H9 (cell line): ENCODE data around the gene STAB1. TPM values are rescaled to one million over a fixed set of nuclear protein-coding genes. Genes with fewer than 3 reads are reported as not detected.

Experiments used
- DNase-seq: peaks from one replicate; pipeline ENCODE4 v3.0.0-alpha.2; 2017
- H2AFZ ChIP-seq: one replicate; pipeline ENCODE4 v1.6.1; 2013; ENCODE audit warnings: mild to moderate bottlenecking, low read length, control low read depth, moderate library complexity
- H2AK5ac ChIP-seq: 2 replicates; pipeline ENCODE4 v1.6.1; 2013; ENCODE audit warnings: low read length, control low read depth, mixed read lengths; ENCODE audit not compliant: insufficient read length
- H2BK120ac ChIP-seq: one replicate; pipeline ENCODE4 v1.6.1; 2013; ENCODE audit warnings: low read depth, mild to moderate bottlenecking, low read length, control low read depth, inconsistent platforms; ENCODE audit not compliant: poor library complexity, severe bottlenecking
- H2BK12ac ChIP-seq: 2 replicates; pipeline ENCODE4 v1.6.1; 2013; ENCODE audit warnings: low read length, control low read depth, mixed read lengths, low read depth; ENCODE audit not compliant: insufficient read length
- H2BK15ac ChIP-seq: 2 replicates; pipeline ENCODE4 v1.6.1; 2013; ENCODE audit warnings: low read depth, low read length, control low read depth
- H2BK20ac ChIP-seq: one replicate; pipeline ENCODE4 v1.6.1; 2013; ENCODE audit warnings: low read depth, mild to moderate bottlenecking, low read length, control low read depth, inconsistent platforms; ENCODE audit not compliant: poor library complexity, severe bottlenecking
- H2BK5ac ChIP-seq: 2 replicates; pipeline ENCODE4 v1.6.1; 2013; ENCODE audit warnings: low read length, control low read depth, mixed read lengths; ENCODE audit not compliant: insufficient read length
- H3K14ac ChIP-seq: 2 replicates; pipeline ENCODE4 v1.6.1; 2013; ENCODE audit warnings: low read length, control low read depth; ENCODE audit not compliant: insufficient read depth
- H3K18ac ChIP-seq: 2 replicates; pipeline ENCODE4 v1.6.1; 2013; ENCODE audit warnings: low read depth, mild to moderate bottlenecking, mixed read lengths, low read length, control low read depth; ENCODE audit not compliant: insufficient read length
- H3K23ac ChIP-seq: 2 replicates; pipeline ENCODE4 v1.6.1; 2013; ENCODE audit warnings: low read length, control low read depth, mixed read lengths, low read depth; ENCODE audit not compliant: insufficient read length
- H3K23me2 ChIP-seq: 2 replicates; pipeline ENCODE4 v1.6.1; 2013; ENCODE audit warnings: low read depth, mild to moderate bottlenecking, mixed read lengths, low read length, control low read depth; ENCODE audit not compliant: insufficient read length, poor library complexity, severe bottlenecking
- H3K27ac ChIP-seq: 2 replicates; pipeline ENCODE4 v1.5.1; 2013; ENCODE audit warnings: low read length, control low read depth, mixed read lengths, low read depth; ENCODE audit not compliant: insufficient read length
- H3K27me3 ChIP-seq: 2 replicates; pipeline ENCODE4 v1.6.1; 2013; ENCODE audit warnings: low read length, control low read depth, inconsistent platforms; ENCODE audit not compliant: insufficient read depth
- H3K4ac ChIP-seq: 2 replicates; pipeline ENCODE4 v1.6.1; 2013; ENCODE audit warnings: low read depth, mild to moderate bottlenecking, control low read depth, inconsistent platforms, low read length, moderate library complexity
- H3K4me1 ChIP-seq: 2 replicates; pipeline ENCODE4 v1.6.1; 2013; ENCODE audit warnings: low read length, control low read depth, inconsistent platforms; ENCODE audit not compliant: insufficient read depth
- H3K4me2 ChIP-seq: 2 replicates; pipeline ENCODE4 v1.6.1; 2013; ENCODE audit warnings: low read length, control low read depth, mixed read lengths; ENCODE audit not compliant: insufficient read length, insufficient read depth
- H3K56ac ChIP-seq: 2 replicates; pipeline ENCODE4 v1.6.1; 2013; ENCODE audit warnings: low read depth, mild to moderate bottlenecking, mixed read lengths, low read length, control low read depth; ENCODE audit not compliant: insufficient read length
- H3K79me1 ChIP-seq: 2 replicates; pipeline ENCODE4 v1.6.1; 2013; ENCODE audit warnings: low read depth, mild to moderate bottlenecking, moderate library complexity, low read length, control low read depth, inconsistent platforms; ENCODE audit not compliant: insufficient read depth, poor library complexity, severe bottlenecking
- H3K79me2 ChIP-seq: 2 replicates; pipeline ENCODE4 v1.6.1; 2013; ENCODE audit warnings: low read length, control low read depth, inconsistent platforms; ENCODE audit not compliant: insufficient read depth
- H3K9ac ChIP-seq: 2 replicates; pipeline ENCODE4 v1.6.1; 2013; ENCODE audit warnings: low read length, control low read depth, mixed read lengths; ENCODE audit not compliant: insufficient read length; ENCODE audit errors: extremely low read depth
- H3K9me3 ChIP-seq: one replicate; pipeline ENCODE4 v1.6.1; 2013; ENCODE audit warnings: low read depth, low read length, inconsistent platforms; ENCODE audit not compliant: control insufficient read depth
- H3T11ph ChIP-seq: one replicate; pipeline ENCODE4 v1.6.1; 2013; ENCODE audit warnings: mild to moderate bottlenecking, low read length, control low read depth, inconsistent platforms
- H4K20me1 ChIP-seq: one replicate; pipeline ENCODE4 v1.6.1; 2013; ENCODE audit not compliant: control insufficient read depth, insufficient read length, insufficient read depth
- H4K5ac ChIP-seq: 2 replicates; pipeline ENCODE4 v1.6.1; 2013; ENCODE audit warnings: low read depth, mild to moderate bottlenecking, mixed read lengths, low read length, control low read depth; ENCODE audit not compliant: insufficient read length
- H4K8ac ChIP-seq: replicated peaks from 2 replicates; pipeline ENCODE4 v1.6.1; 2013; ENCODE audit warnings: low read length, control low read depth, mixed read lengths, low read depth; ENCODE audit not compliant: insufficient read length
- H4K91ac ChIP-seq: 2 replicates; pipeline ENCODE4 v1.6.1; 2013; ENCODE audit warnings: low read depth, mild to moderate bottlenecking, moderate library complexity, mixed read lengths, low read length, control low read depth; ENCODE audit not compliant: insufficient read length
- H3K27ac Mint-ChIP-seq, 3 experiments: 2 replicates in 2 of 3; 3 replicates in 1 of 3; pipeline ENCODE4 v1.8.0; 2020 to 2021; ENCODE audit warnings: mixed read lengths in 3 of 3, mild to moderate bottlenecking in 1 of 3, moderate library complexity in 1 of 3
- H3K27me3 Mint-ChIP-seq: 2 replicates; pipeline ENCODE4 v1.8.0; 2021; ENCODE audit warnings: low read depth, mild to moderate bottlenecking, moderate library complexity, mixed read lengths
- H3K36me3 Mint-ChIP-seq, 3 experiments: 2 replicates in 2 of 3; 3 replicates in 1 of 3; pipeline ENCODE4 v1.8.0; 2020 to 2021; ENCODE audit warnings: low read depth in 3 of 3, mixed read lengths in 3 of 3; ENCODE audit not compliant: insufficient read depth in 1 of 3
- H3K4me1 Mint-ChIP-seq, 2 experiments: 2 replicates each; pipeline ENCODE4 v1.8.0; 2020; ENCODE audit warnings: mixed read lengths in 2 of 2
- H3K4me3 Mint-ChIP-seq, 2 experiments: 2 replicates in 1 of 2; 3 replicates in 1 of 2; pipeline ENCODE4 v1.8.0; 2020 to 2021; ENCODE audit warnings: mild to moderate bottlenecking in 2 of 2, mixed read lengths in 2 of 2, moderate library complexity in 1 of 2
- H3K9me3 Mint-ChIP-seq, 2 experiments: 2 replicates in 1 of 2; 3 replicates in 1 of 2; pipeline ENCODE4 v1.8.0; 2020; ENCODE audit warnings: mild to moderate bottlenecking in 2 of 2, mixed read lengths in 2 of 2, moderate library complexity in 1 of 2
- WGBS: extraction: QIAGEN DNeasy Blood & Tissue Kit; methylation state at CpG from one replicate; pipeline ENCODE4 v1.1.7; 2013; ENCODE audit warnings: missing lambda C conversion rate, low lambda C conversion rate, mixed read lengths; ENCODE audit not compliant: insufficient read length; ENCODE audit errors: extremely low coverage; 5-methylcytosine and 5-hydroxymethylcytosine counted together
- total RNA-seq: library from RNA; stranded (reverse); gene quantifications from 2 replicates; pipeline ENCODE4 v1.2.1, GENCODE V29; 2021
- TF ChIP-seq, protein P1 (sequence below): fragments of 200-600 bp; sonication (generic); conservative IDR thresholded peaks from 3 replicates; pipeline ENCODE4 v1.8.0; 2021; ENCODE audit warnings: antibody characterized with exemption, mild to moderate bottlenecking

The STAB1 gene
- total RNA-seq, 1 experiment from 2014 or later = 1.5 TPM

DNA sequence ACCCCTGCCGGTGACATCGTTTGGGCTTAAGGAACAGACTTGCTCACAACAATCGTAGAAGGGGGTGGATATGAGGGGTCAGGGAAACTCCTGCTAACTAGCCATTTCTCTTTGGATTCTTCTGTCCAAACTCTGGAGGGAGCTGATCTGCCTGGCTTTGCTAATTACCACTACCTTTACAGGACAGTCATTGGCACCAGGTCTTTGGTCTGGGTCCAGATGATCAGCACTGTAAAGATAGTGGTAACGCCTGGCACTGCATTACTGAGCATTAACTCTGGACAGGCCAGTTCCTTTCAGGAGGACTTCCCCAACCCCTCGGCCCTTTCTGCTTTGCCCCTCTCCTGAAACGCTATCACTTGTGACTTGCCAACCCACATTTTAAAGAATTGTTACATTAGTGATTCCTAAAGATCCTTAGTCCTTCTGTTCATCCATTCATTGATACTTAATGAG, 42.1 kb downstream of the STAB1 start:
- H2AK5ac ChIP-seq = no peak overlapping the region
- TF ChIP-seq, protein P1, sequence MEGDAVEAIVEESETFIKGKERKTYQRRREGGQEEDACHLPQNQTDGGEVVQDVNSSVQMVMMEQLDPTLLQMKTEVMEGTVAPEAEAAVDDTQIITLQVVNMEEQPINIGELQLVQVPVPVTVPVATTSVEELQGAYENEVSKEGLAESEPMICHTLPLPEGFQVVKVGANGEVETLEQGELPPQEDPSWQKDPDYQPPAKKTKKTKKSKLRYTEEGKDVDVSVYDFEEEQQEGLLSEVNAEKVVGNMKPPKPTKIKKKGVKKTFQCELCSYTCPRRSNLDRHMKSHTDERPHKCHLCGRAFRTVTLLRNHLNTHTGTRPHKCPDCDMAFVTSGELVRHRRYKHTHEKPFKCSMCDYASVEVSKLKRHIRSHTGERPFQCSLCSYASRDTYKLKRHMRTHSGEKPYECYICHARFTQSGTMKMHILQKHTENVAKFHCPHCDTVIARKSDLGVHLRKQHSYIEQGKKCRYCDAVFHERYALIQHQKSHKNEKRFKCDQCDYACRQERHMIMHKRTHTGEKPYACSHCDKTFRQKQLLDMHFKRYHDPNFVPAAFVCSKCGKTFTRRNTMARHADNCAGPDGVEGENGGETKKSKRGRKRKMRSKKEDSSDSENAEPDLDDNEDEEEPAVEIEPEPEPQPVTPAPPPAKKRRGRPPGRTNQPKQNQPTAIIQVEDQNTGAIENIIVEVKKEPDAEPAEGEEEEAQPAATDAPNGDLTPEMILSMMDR = no peak
- H2BK20ac ChIP-seq = no peak overlapping the region
- no CpG with 5 or more reads among the region's 6 CpGs for WGBS
- H3K4me1 ChIP-seq = peaks cover 6% of the 10 kb centered on the region
- H3K4me2 ChIP-seq = peak overlapping the region; percentile 93
- peak overlapping the region; percentile 74 for H3K9ac ChIP-seq
- no peak overlapping the region for H2BK120ac ChIP-seq
- H4K8ac ChIP-seq = no peak overlapping the region
- no peak overlapping the region for H2BK12ac ChIP-seq
- no peak overlapping the region for H3T11ph ChIP-seq
- Mint-ChIP-seq H3K4me3 (peak overlapping the region; percentile 98 to 99), H3K27ac (peak overlapping the region in 1 of 3 experiments; percentile 99; a peak in 3 of 7 replicates), H3K27me3 (no peaks in the 10 kb centered on the region), H3K4me1 (peaks cover 40 to 47% of the 10 kb centered on the region in 2 experiments), H3K9me3 (no peaks in the 10 kb centered on the region), H3K36me3 (peaks cover 17 to 43% (median 27%) of the 10 kb centered on the region in 3 experiments)
- H3K18ac ChIP-seq = no peak overlapping the region
- H4K5ac ChIP-seq = no peak overlapping the region
- H3K9me3 ChIP-seq = no peaks in the 10 kb centered on the region
- peaks cover 6% of the 10 kb centered on the region for H3K79me1 ChIP-seq
- no peak for DNase-seq
- H2AFZ ChIP-seq = no peak overlapping the region
- H4K20me1 ChIP-seq = no peaks in the 10 kb centered on the region
- H3K79me2 ChIP-seq = peaks cover 14% of the 10 kb centered on the region; the same call in 1 of the 2 replicates
- H3K23ac ChIP-seq = no peak overlapping the region
- no peak overlapping the region for H3K56ac ChIP-seq
- H4K91ac ChIP-seq = no peak overlapping the region
- H3K27ac ChIP-seq = no peak overlapping the region
- H3K4ac ChIP-seq = no peak overlapping the region
- H3K14ac ChIP-seq = no peak overlapping the region
- peaks cover 23% of the 10 kb centered on the region for H3K23me2 ChIP-seq
- H3K27me3 ChIP-seq = no peaks in the 10 kb centered on the region
- H2BK5ac ChIP-seq = no peak overlapping the region
- H2BK15ac ChIP-seq = no peak overlapping the region
